Measurements from ENCODE around the gene ALOX5AP.

DNA sequence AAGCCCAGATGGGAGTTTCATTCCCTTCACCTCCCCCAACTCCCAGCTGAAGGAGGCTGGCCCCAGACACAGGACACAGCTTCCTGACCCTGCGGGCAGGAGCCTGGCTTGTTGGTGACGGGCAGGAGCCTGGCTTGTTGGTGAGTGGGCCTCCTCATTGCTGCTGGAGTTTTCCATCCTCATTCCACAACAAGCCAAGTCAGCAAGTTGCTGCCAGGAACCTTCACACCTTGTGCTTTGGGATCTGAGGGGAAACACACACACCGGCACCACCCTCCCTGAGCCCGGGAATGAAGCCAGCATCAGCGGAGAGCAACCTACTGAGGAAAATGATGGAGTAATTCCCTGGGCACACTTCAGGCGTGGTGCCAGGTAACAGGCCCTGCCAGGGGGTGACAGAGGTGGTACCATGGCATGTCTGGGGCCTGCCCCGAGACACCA lies 74.9 kb downstream of the ALOX5AP start:
- TF ChIP-seq SPI1 (IDR thresholded peaks at IDR 0.05; ENCODE audit: low read depth, low read length): no peak
- no peak for TF ChIP-seq TAF1 (IDR thresholded peaks at IDR 0.05; ENCODE audit: low read depth, low read length)
- no peak for TF ChIP-seq POLR2A (IDR thresholded peaks at IDR 0.05; ENCODE audit: low read depth, low read length)
- TF ChIP-seq POLR2AphosphoS5 (IDR thresholded peaks at IDR 0.05; ENCODE audit: low read depth, low read length): no peak
- no peak for TF ChIP-seq PAX5 (IDR thresholded peaks at IDR 0.05; ENCODE audit: insufficient read depth, low read length, severe bottlenecking)
